GM12878 (cell line): Measurements from ENCODE around the gene SCAMP4. TPM values are rescaled to one million over a fixed set of nuclear protein-coding genes. Genes with fewer than 3 reads are reported as not detected.

Experiments
- CEBPB ChIP-seq, 2 experiments: fragments of 150-350 bp in 1 of 2; IDR thresholded peaks; 2 replicates each; pipeline ENCODE4 v1.6.1; 2012 to 2014; ENCODE audit warnings: low read depth in 2 of 2, low read length in 2 of 2, borderline replicate concordance in 1 of 2, inconsistent platforms in 1 of 2
- CEBPZ ChIP-seq: fragments of 150-350 bp; IDR thresholded peaks from 2 replicates; pipeline ENCODE4 v1.6.1; 2016; ENCODE audit warnings: low read depth, low read length
- CREB1 ChIP-seq: IDR thresholded peaks from 2 replicates; pipeline ENCODE4 v1.6.1; 2012; ENCODE audit warnings: low read depth, mild to moderate bottlenecking, inconsistent platforms
- FOXK2 ChIP-seq: fragments of 450-650 bp; IDR thresholded peaks from 2 replicates; pipeline ENCODE4 v1.6.1; 2017; ENCODE audit warnings: mild to moderate bottlenecking, moderate library complexity
- HCFC1 ChIP-seq: fragments of 150-350 bp; IDR thresholded peaks from 2 replicates; pipeline ENCODE4 v1.6.1; 2014; ENCODE audit warnings: low read length
- JUND ChIP-seq: IDR thresholded peaks from 2 replicates; pipeline ENCODE4 v1.6.1; 2012; ENCODE audit warnings: low read depth, mild to moderate bottlenecking, low read length, improper control_type of control experiment, moderate library complexity
- NFYA ChIP-seq: IDR thresholded peaks from 2 replicates; pipeline ENCODE4 v1.6.1; 2011; ENCODE audit warnings: low read depth, mild to moderate bottlenecking, low read length, improper control_type of control experiment, borderline replicate concordance
- NR2F1 ChIP-seq: fragments of 450-650 bp; conservative IDR thresholded peaks from 2 replicates; pipeline ENCODE4 v1.6.1; 2017; ENCODE audit warnings: mild to moderate bottlenecking
- NRF1 ChIP-seq: conservative IDR thresholded peaks from 2 replicates; pipeline ENCODE4 v1.6.1; 2011; ENCODE audit warnings: mild to moderate bottlenecking, low read depth, low read length, improper control_type of control experiment
- RAD21 ChIP-seq: IDR thresholded peaks from 2 replicates; pipeline ENCODE4 v1.6.1; 2011; ENCODE audit warnings: mild to moderate bottlenecking, low read depth, low read length, moderate library complexity; ENCODE audit not compliant: insufficient read depth
- SMAD5 ChIP-seq: IDR thresholded peaks from 2 replicates; pipeline ENCODE4 v1.6.1; 2016; ENCODE audit warnings: antibody characterized with exemption, low read depth
- SUPT20H ChIP-seq: IDR thresholded peaks from 2 replicates; pipeline ENCODE4 v1.6.1; 2011; ENCODE audit warnings: low read depth, mild to moderate bottlenecking, low read length, moderate library complexity, borderline replicate concordance; ENCODE audit not compliant: control insufficient read depth
- ZBTB40 ChIP-seq: fragments of 450-650 bp; IDR thresholded peaks from 2 replicates; pipeline ENCODE4 v1.6.1; 2016; ENCODE audit warnings: mild to moderate bottlenecking, moderate library complexity, borderline replicate concordance
- ZNF592 ChIP-seq: fragments of 450-650 bp; IDR thresholded peaks from 2 replicates; pipeline ENCODE4 v1.6.1; 2017; ENCODE audit warnings: mild to moderate bottlenecking, moderate library complexity
- polyA plus RNA-seq, 11 experiments: library from polyadenylated mRNA; depleted of rRNA in 4 of 11; unstranded in 6 of 11; stranded (reverse) in 5 of 11; fragments of >200 nt; fragmentation: Nextera tagmentation in 4 of 11; fragmentation: Illumina TruSeq in 1 of 11; extraction: Ambion mirVana in 4 of 11; extraction: Trizol in 1 of 11; gene quantifications; 1 replicate in 1 of 11; 2 replicates in 10 of 11; pipeline versions ENCODE4 v1.2.1 to v1.2.3, GENCODE V29; 2011 to 2016; ENCODE audit warnings: inconsistent platforms in 2 of 11, missing spikeins in 2 of 11, low read depth in 1 of 11
- total RNA-seq, 4 experiments: library from RNA; depleted of rRNA in 3 of 4; stranded (reverse); fragments of >200 nt in 3 of 4; fragmentation: Illumina TruSeq in 1 of 4; extraction: Trizol in 1 of 4; gene quantifications; 2 replicates each; pipeline versions ENCODE4 v1.2.1 to v1.2.3, GENCODE V29; 2013 to 2021
- TF ChIP-seq, protein P1 (sequence below): fragments of 450-650 bp; IDR thresholded peaks from 2 replicates; pipeline ENCODE4 v1.6.1; 2017; ENCODE audit warnings: low read depth, mild to moderate bottlenecking, moderate library complexity

Gene SCAMP4
- total and polyA plus RNA-seq, 10 of the 15 experiments (the other 5 are each of a cell fraction or from before 2014, with no cell fraction given), result 0.63 to 34.7 (median 12.8) TPM

- no peak for TF ChIP-seq CEBPZ
- no peak for TF ChIP-seq ZNF592
- no peak for TF ChIP-seq NFYA
- no peak for TF ChIP-seq JUND
- TF ChIP-seq CREB1, result peak; percentile 90
- TF ChIP-seq SMAD5, result peak; percentile 86; the same call in 1 of the 2 replicates
- TF ChIP-seq NR2F1, result no peak; the same call in none of the 2 replicates
- no peak for TF ChIP-seq FOXK2
- TF ChIP-seq SUPT20H, result no peak
- TF ChIP-seq HCFC1, result peak; percentile 56; the same call in 1 of the 2 replicates
- TF ChIP-seq ZBTB40, result peak; percentile 81
- no peak for TF ChIP-seq CEBPB (IDR thresholded peaks at IDR 0.05; ENCODE audit: borderline replicate concordance in 1 of 2, low read depth in 2 of 2, low read length in 2 of 2)
- no peak for TF ChIP-seq NRF1
- TF ChIP-seq RAD21, result no peak
- TF ChIP-seq, protein P1, sequence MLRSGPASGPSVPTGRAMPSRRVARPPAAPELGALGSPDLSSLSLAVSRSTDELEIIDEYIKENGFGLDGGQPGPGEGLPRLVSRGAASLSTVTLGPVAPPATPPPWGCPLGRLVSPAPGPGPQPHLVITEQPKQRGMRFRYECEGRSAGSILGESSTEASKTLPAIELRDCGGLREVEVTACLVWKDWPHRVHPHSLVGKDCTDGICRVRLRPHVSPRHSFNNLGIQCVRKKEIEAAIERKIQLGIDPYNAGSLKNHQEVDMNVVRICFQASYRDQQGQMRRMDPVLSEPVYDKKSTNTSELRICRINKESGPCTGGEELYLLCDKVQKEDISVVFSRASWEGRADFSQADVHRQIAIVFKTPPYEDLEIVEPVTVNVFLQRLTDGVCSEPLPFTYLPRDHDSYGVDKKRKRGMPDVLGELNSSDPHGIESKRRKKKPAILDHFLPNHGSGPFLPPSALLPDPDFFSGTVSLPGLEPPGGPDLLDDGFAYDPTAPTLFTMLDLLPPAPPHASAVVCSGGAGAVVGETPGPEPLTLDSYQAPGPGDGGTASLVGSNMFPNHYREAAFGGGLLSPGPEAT, result peak; percentile 70; the same call in 1 of the 2 replicates
These were observed 29.3 kb upstream of the SCAMP4 start (continued) for GRCh38 chr19:1875646-1876495.
